ENCODE results near the gene FNDC3B.
A peak's percentile ranks its signal among the peaks of the same experiment; 100 is the strongest.

FNDC3B gene

GRCh38 chr3:172056416-172056815 is 17.0 kb downstream of the FNDC3B start:
- FAIRE-seq, result no peak

GRCh38 chr3:172057059-172057458 is 17.7 kb downstream of the FNDC3B start:
- peak; percentile 94 for FAIRE-seq

GRCh38 chr3:172057624-172058327 is 18.4 kb downstream of the FNDC3B start:
- FAIRE-seq, result no peak

- no peak for FAIRE-seq
Observed at GRCh38 chr3:172059532-172059931, 20.2 kb downstream of the FNDC3B start.

- FAIRE-seq, result no peak
Observed at GRCh38 chr3:172060234-172060633, 20.9 kb downstream of the FNDC3B start.

- FAIRE-seq, result no peak
Observed at GRCh38 chr3:172061724-172062184, 22.4 kb downstream of the FNDC3B start.

GRCh38 chr3:172062761-172063160 is 23.4 kb downstream of the FNDC3B start:
- FAIRE-seq, result no peak

- FAIRE-seq, result no peak
Observed at GRCh38 chr3:172063456-172064432, 24.4 kb downstream of the FNDC3B start.

GRCh38 chr3:172065527-172065926 is 26.1 kb downstream of the FNDC3B start:
- no peak for FAIRE-seq

- FAIRE-seq, result no peak
Observed at GRCh38 chr3:172065967-172066762, 26.8 kb downstream of the FNDC3B start.

- FAIRE-seq, result no peak
Observed at GRCh38 chr3:172066880-172067796, 27.8 kb downstream of the FNDC3B start.

- FAIRE-seq, result no peak
Observed at GRCh38 chr3:172067837-172068440, 28.6 kb downstream of the FNDC3B start.

GRCh38 chr3:172068977-172069376 is 29.6 kb downstream of the FNDC3B start:
- no peak for FAIRE-seq

- FAIRE-seq, result no peak
Observed at GRCh38 chr3:172069478-172069877, 30.1 kb downstream of the FNDC3B start.

- no peak for FAIRE-seq
Observed at GRCh38 chr3:172070269-172070668, 30.9 kb downstream of the FNDC3B start.

- FAIRE-seq, result no peak
Observed at GRCh38 chr3:172070802-172071201, 31.4 kb downstream of the FNDC3B start.

- FAIRE-seq, result no peak
Observed at GRCh38 chr3:172071780-172072330, 32.5 kb downstream of the FNDC3B start.

GRCh38 chr3:172072543-172072942 is 33.2 kb downstream of the FNDC3B start:
- no peak for FAIRE-seq

GRCh38 chr3:172073262-172073915 is 34.0 kb downstream of the FNDC3B start:
- FAIRE-seq, result no peak

GRCh38 chr3:172074032-172074431 is 34.7 kb downstream of the FNDC3B start:
- no peak for FAIRE-seq

Data from endometrium (tissue), 2 donors.